ENCODE data around the gene LDLRAD4.

LDLRAD4 gene

DNA sequence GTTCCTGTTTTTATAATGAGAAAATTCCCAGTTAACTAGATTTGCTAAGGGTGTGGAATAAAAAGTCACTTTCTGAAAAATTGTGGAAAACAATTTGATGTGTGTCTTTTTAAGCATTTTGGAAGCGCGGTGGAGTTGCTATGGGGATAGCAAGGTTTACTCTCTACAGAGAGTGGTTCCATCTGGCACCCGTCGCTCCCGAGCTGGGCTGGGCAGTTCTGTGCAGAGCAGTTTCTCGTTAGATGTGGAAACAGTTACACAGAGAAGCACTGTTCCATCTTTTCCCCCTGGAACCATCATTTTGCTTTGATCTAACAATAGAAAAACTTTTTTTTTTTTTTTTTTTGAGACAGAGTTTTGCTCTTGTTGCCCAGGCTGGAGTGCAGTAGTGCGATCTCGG, 17.4 kb downstream of the LDLRAD4 start:
- H3K27ac ChIP-seq (ENCODE audit: low read length): no peak overlapping the region
- no peak for DNase-seq
- no peak overlapping the region for H3K4me3 ChIP-seq (ENCODE audit: low read depth in 1 of 2, low read length in 2 of 2)
- H3K4me2 ChIP-seq (ENCODE audit: insufficient read depth, low read length): no peak overlapping the region
- 0 out of 2 replicates have a peak, but pooled peaks cover 3% of the 10 kb centered on the region for H3K36me3 ChIP-seq (ENCODE audit: insufficient read depth, low read length)
- H3K9ac ChIP-seq (ENCODE audit: low read depth, low read length): no peak overlapping the region
- no peak for TF ChIP-seq EZH2 (IDR thresholded peaks at IDR 0.05; ENCODE audit: borderline replicate concordance, low read depth, low read length, severe bottlenecking)
- TF ChIP-seq, protein P1, sequence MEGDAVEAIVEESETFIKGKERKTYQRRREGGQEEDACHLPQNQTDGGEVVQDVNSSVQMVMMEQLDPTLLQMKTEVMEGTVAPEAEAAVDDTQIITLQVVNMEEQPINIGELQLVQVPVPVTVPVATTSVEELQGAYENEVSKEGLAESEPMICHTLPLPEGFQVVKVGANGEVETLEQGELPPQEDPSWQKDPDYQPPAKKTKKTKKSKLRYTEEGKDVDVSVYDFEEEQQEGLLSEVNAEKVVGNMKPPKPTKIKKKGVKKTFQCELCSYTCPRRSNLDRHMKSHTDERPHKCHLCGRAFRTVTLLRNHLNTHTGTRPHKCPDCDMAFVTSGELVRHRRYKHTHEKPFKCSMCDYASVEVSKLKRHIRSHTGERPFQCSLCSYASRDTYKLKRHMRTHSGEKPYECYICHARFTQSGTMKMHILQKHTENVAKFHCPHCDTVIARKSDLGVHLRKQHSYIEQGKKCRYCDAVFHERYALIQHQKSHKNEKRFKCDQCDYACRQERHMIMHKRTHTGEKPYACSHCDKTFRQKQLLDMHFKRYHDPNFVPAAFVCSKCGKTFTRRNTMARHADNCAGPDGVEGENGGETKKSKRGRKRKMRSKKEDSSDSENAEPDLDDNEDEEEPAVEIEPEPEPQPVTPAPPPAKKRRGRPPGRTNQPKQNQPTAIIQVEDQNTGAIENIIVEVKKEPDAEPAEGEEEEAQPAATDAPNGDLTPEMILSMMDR (IDR thresholded peaks at IDR 0.05; ENCODE audit: borderline replicate concordance, extremely low read depth, low read length, poor library complexity, severe bottlenecking): no peak
- ATAC-seq (ENCODE audit: insufficient read depth, low read depth): no peak
- H3K9me3 ChIP-seq (ENCODE audit: insufficient read depth, low read length, severe bottlenecking): no peaks in the 10 kb centered on the region
- H2AFZ ChIP-seq (ENCODE audit: low read depth, low read length): no peak overlapping the region
- no peaks in the 10 kb centered on the region for H3K27me3 ChIP-seq (ENCODE audit: insufficient read depth, low read length, poor library complexity)
- no peaks in the 10 kb centered on the region for H3K4me1 ChIP-seq (ENCODE audit: insufficient read depth, low read length)
- H3K79me2 ChIP-seq (ENCODE audit: insufficient read depth, low read length): peaks cover 83% of the 10 kb centered on the region
- peaks cover 67% of the 10 kb centered on the region for H4K20me1 ChIP-seq (ENCODE audit: insufficient read depth, low read length)

DNA sequence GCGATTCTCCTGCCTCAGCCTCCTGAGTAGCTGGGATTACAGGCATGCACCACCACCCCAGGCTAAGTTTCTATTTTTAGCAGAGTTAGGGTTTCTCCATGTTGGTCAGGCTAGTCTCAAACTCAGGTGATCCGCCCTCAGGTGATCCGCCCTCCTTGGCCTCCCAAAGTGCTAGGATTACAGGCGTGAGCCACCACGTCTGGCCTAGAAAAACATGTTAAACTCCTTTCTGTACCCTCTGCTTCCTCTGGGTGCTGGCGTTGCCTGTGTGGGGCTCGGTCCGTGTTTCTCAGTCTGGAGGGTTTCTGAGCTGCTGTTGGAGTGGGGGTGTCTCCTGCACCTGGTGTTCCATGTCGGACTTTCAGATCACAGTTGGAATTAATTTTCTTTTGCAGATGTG, 17.9 kb downstream of the LDLRAD4 start:
- H4K20me1 ChIP-seq (ENCODE audit: insufficient read depth, low read length): peaks cover 68% of the 10 kb centered on the region

DNA sequence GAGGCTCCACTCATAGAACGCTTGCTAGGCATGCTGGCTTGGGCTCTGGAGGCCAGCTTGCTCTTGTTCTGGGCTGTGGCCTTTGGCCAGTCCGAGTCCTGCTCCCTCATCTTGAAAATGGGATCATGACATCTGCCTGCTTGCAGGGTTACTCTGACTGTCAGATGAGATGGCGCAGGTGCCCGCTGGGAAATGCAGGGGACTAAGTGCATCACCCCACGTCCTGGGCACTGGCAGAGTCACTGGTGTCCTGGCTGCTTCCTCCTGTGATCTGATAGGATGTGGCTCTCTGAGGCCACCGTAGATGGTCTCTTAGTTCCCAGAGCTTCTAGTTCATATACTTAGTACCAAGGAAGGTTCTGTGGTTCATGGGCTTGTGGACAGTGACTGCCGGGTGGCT, 18.5 kb downstream of the LDLRAD4 start:
- DNase-seq: no peak
- TF ChIP-seq, protein P1 (IDR thresholded peaks at IDR 0.05; ENCODE audit: borderline replicate concordance, extremely low read depth, low read length, poor library complexity, severe bottlenecking): no peak
- no peaks in the 10 kb centered on the region for H3K4me1 ChIP-seq (ENCODE audit: insufficient read depth, low read length)

More for the DNA sequence above, 17.9 kb downstream of the LDLRAD4 start:
- Histone ChIP-seq H3K4me3 (ENCODE audit: low read depth in 1 of 2, low read length in 2 of 2) (no peak overlapping the region), H3K9me3 (ENCODE audit: insufficient read depth, low read length, severe bottlenecking) (no peaks in the 10 kb centered on the region), H3K27me3 (ENCODE audit: insufficient read depth, low read length, poor library complexity) (no peaks in the 10 kb centered on the region), H3K36me3 (ENCODE audit: insufficient read depth, low read length) (0 out of 2 replicates have a peak, but pooled peaks cover 3% of the 10 kb centered on the region), H3K4me2 (ENCODE audit: insufficient read depth, low read length) (no peak overlapping the region), H3K4me1 (ENCODE audit: insufficient read depth, low read length) (no peaks in the 10 kb centered on the region), H3K9ac (ENCODE audit: low read depth, low read length) (no peak overlapping the region), H3K79me2 (ENCODE audit: insufficient read depth, low read length) (peaks cover 81% of the 10 kb centered on the region), H2AFZ (ENCODE audit: low read depth, low read length) (no peak overlapping the region), H3K27ac (ENCODE audit: low read length) (no peak overlapping the region)
- DNase-seq (no peak), ATAC-seq (ENCODE audit: insufficient read depth, low read depth) (no peak)
- TF ChIP-seq, protein P1 (IDR thresholded peaks at IDR 0.05; ENCODE audit: borderline replicate concordance, extremely low read depth, low read length, poor library complexity, severe bottlenecking): no peak
- no peak for TF ChIP-seq EZH2 (IDR thresholded peaks at IDR 0.05; ENCODE audit: borderline replicate concordance, low read depth, low read length, severe bottlenecking)

DNA sequence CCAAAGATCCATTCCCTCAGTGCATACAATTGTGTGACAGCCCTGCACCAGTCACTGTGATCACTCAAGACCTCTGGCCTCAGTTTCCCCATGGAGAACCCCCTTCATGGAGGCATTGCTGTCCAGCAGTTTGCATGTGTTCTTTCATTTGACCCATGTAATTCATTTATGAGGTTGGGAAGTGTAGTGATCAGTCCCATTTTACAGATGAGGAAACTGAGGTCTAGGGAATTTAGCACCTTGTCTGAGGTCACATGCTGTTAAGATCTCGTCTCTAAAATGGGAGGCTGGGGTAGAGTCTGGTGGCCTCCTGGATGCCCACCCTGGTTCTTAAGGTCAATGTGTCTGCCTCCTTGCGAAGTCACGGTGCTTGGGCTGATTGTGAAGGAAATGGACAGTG, 19.1 kb downstream of the LDLRAD4 start:
- no peaks in the 10 kb centered on the region for H3K9me3 ChIP-seq (ENCODE audit: insufficient read depth, low read length, severe bottlenecking)
- H3K9ac ChIP-seq (ENCODE audit: low read depth, low read length): no peak overlapping the region
- H2AFZ ChIP-seq (ENCODE audit: low read depth, low read length): no peak overlapping the region
- no peak overlapping the region for H3K4me3 ChIP-seq (ENCODE audit: low read depth in 1 of 2, low read length in 2 of 2)
- DNase-seq (no peak), ATAC-seq (ENCODE audit: insufficient read depth, low read depth) (no peak)
- TF ChIP-seq, protein P1 (IDR thresholded peaks at IDR 0.05; ENCODE audit: borderline replicate concordance, extremely low read depth, low read length, poor library complexity, severe bottlenecking): no peak
- no peak for TF ChIP-seq EZH2 (IDR thresholded peaks at IDR 0.05; ENCODE audit: borderline replicate concordance, low read depth, low read length, severe bottlenecking)
- peaks cover 63% of the 10 kb centered on the region for H4K20me1 ChIP-seq (ENCODE audit: insufficient read depth, low read length)
- no peaks in the 10 kb centered on the region for H3K4me1 ChIP-seq (ENCODE audit: insufficient read depth, low read length)
- no peak overlapping the region for H3K4me2 ChIP-seq (ENCODE audit: insufficient read depth, low read length)
- H3K79me2 ChIP-seq (ENCODE audit: insufficient read depth, low read length): peaks cover 71% of the 10 kb centered on the region
- 0 out of 2 replicates have a peak, but pooled peaks cover under 1% of the 10 kb centered on the region for H3K36me3 ChIP-seq (ENCODE audit: insufficient read depth, low read length)
- no peaks in the 10 kb centered on the region for H3K27me3 ChIP-seq (ENCODE audit: insufficient read depth, low read length, poor library complexity)
- H3K27ac ChIP-seq (ENCODE audit: low read length): no peak overlapping the region

More for the DNA sequence above, 18.5 kb downstream of the LDLRAD4 start:
- H4K20me1 ChIP-seq (ENCODE audit: insufficient read depth, low read length): peaks cover 68% of the 10 kb centered on the region
- no peak overlapping the region for H3K4me3 ChIP-seq (ENCODE audit: low read depth in 1 of 2, low read length in 2 of 2)
- no peak for ATAC-seq (ENCODE audit: insufficient read depth, low read depth)
- no peak overlapping the region for H3K27ac ChIP-seq (ENCODE audit: low read length)
- no peak overlapping the region for H3K4me2 ChIP-seq (ENCODE audit: insufficient read depth, low read length)
- peaks cover 77% of the 10 kb centered on the region for H3K79me2 ChIP-seq (ENCODE audit: insufficient read depth, low read length)
- no peaks in the 10 kb centered on the region for H3K27me3 ChIP-seq (ENCODE audit: insufficient read depth, low read length, poor library complexity)
- H3K9ac ChIP-seq (ENCODE audit: low read depth, low read length): no peak overlapping the region
- H2AFZ ChIP-seq (ENCODE audit: low read depth, low read length): no peak overlapping the region
- H3K36me3 ChIP-seq (ENCODE audit: insufficient read depth, low read length): 0 out of 2 replicates have a peak, but pooled peaks cover 3% of the 10 kb centered on the region
- H3K9me3 ChIP-seq (ENCODE audit: insufficient read depth, low read length, severe bottlenecking): no peaks in the 10 kb centered on the region

Data from DND-41 (cell line).